CD4-positive, alpha-beta T cell (primary cell): ENCODE measurements around the gene HDAC4. TPM values are rescaled to one million over a fixed set of nuclear protein-coding genes. Genes with fewer than 3 reads are reported as not detected.

Experiments
- ATAC-seq: fragments of 200-7000 bp; cut with Tn5 transposase; one replicate; pipeline ENCODE4 v1.10.0; 2022; ENCODE audit warnings: mild to moderate bottlenecking; ENCODE audit not compliant: poor library complexity
- CTCF ChIA-PET: fragments of 350-600 bp; sonication (Branson Sonifier 250); formaldehyde crosslinking; loops from one replicate; lab custom pipeline; 2021; ENCODE audit warnings: antibody characterized with exemption, inconsistent platforms; lab: Charles Lee
- POLR2A ChIA-PET: fragments of 350-600 bp; sonication (Branson Sonifier 250); formaldehyde crosslinking; loops from one replicate; lab custom pipeline; 2021; ENCODE audit warnings: antibody characterized with exemption, inconsistent platforms; lab: Charles Lee
- DNase-seq, 14 experiments: peaks; one replicate each; pipeline ENCODE4 v3.0.0-alpha.2; 2013 to 2020; ENCODE audit warnings: mixed read lengths in 2 of 14
- H3K27ac ChIP-seq, 2 donors: one replicate each; pipeline versions ENCODE4 v1.5.1 to v1.7.0; 2013; ENCODE audit warnings: low read length in 2 of 2, low read depth in 1 of 2, mild to moderate bottlenecking in 1 of 2
- H3K27me3 ChIP-seq, 2 experiments: 1 replicate in 1 of 2; 2 replicates in 1 of 2; pipeline versions ENCODE4 v1.6.1 to v1.7.0; 2013; ENCODE audit warnings: low read length in 2 of 2, control low read depth in 1 of 2, mild to moderate bottlenecking in 1 of 2, moderate library complexity in 1 of 2; ENCODE audit not compliant: insufficient read depth in 2 of 2, control insufficient read depth in 1 of 2
- H3K36me3 ChIP-seq: one replicate; pipeline ENCODE4 v1.6.1; 2013; ENCODE audit warnings: low read length, control low read depth; ENCODE audit not compliant: insufficient read depth
- H3K4me1 ChIP-seq: one replicate; pipeline ENCODE4 v1.6.1; 2013; ENCODE audit warnings: low read length, control low read depth; ENCODE audit not compliant: insufficient read depth
- H3K4me3 ChIP-seq: one replicate; pipeline ENCODE4 v1.5.1; 2013; ENCODE audit warnings: mild to moderate bottlenecking, low read length, moderate library complexity
- H3K9me3 ChIP-seq, 2 experiments: 1 replicate in 1 of 2; 2 replicates in 1 of 2; pipeline versions ENCODE4 v1.6.1 to v1.7.0; 2013; ENCODE audit warnings: low read length in 2 of 2, mild to moderate bottlenecking in 2 of 2, control low read depth in 1 of 2, moderate library complexity in 1 of 2; ENCODE audit not compliant: control insufficient read depth in 1 of 2, insufficient read depth in 1 of 2
- H3K27ac Mint-ChIP-seq: one replicate; pipeline ENCODE4 v1.8.0; 2020; ENCODE audit warnings: mixed read lengths
- H3K27me3 Mint-ChIP-seq: one replicate; pipeline ENCODE4 v1.8.0; 2021; ENCODE audit warnings: mixed read lengths
- H3K36me3 Mint-ChIP-seq: one replicate; pipeline ENCODE4 v1.8.0; 2021; ENCODE audit warnings: low read depth, mixed read lengths
- H3K4me1 Mint-ChIP-seq: one replicate; pipeline ENCODE4 v1.8.0; 2021; ENCODE audit warnings: low read depth, mixed read lengths
- H3K4me3 Mint-ChIP-seq: one replicate; pipeline ENCODE4 v1.8.0; 2020; ENCODE audit warnings: mild to moderate bottlenecking, mixed read lengths
- H3K9me3 Mint-ChIP-seq: one replicate; pipeline ENCODE4 v1.8.0; 2020; ENCODE audit warnings: mixed read lengths
- intact Hi-C, 2 experiments: fragments of 100-400 bp; cut with DNase I in 1 of 2; cut with micrococcal nuclease in 1 of 2; formaldehyde crosslinking; loops; one replicate each; pipeline versions ENCODE4 v1.15.1 to v1.9.0; 2023 to 2025; cut with DNase I, micrococcal nuclease
- total RNA-seq, 174 experiments: library from RNA in 2 of 174; stranded (reverse) in 2 of 174; gene quantifications; one replicate each; pipeline ENCODE4 v1.2.3 and lab custom pipeline; 2021 to 2026
- TF ChIP-seq, protein P1 (sequence below): fragments of 200-600 bp; IDR thresholded peaks from one replicate; pipeline ENCODE4 v1.8.0; 2022; ENCODE audit warnings: antibody characterized with exemption, mild to moderate bottlenecking

The HDAC4 gene
- total RNA-seq, 2 experiments from 2014 or later = 45.3 to 49.2 TPM

GRCh38 chr2:239341840-239342239 is 59.0 kb downstream of the HDAC4 start:
- intact Hi-C loops = no loop called here
- ChIA-PET POLR2A (no interaction called here), CTCF (interaction anchor here (0.6 kb wide), 2 partner anchors 16 to 43 kb away, joined by 3 to 5 read pairs; no protein-coding TSS in a partner anchor)
- Histone ChIP-seq H3K27me3 (no peaks in the 10 kb centered on the region), H3K27ac (no peak overlapping the region), H3K4me3 (no peak overlapping the region), H3K36me3 (no peaks in the 10 kb centered on the region), H3K4me1 (peaks cover 25% of the 10 kb centered on the region), H3K9me3 (no peaks in the 10 kb centered on the region)
- ATAC-seq = no peak
- Mint-ChIP-seq H3K4me1 (peaks cover 36% of the 10 kb centered on the region), H3K4me3 (no peak overlapping the region), H3K9me3 (no peaks in the 10 kb centered on the region), H3K27me3 (no peaks in the 10 kb centered on the region), H3K36me3 (peaks cover 9% of the 10 kb centered on the region), H3K27ac (no peak overlapping the region)
- TF ChIP-seq, protein P1, sequence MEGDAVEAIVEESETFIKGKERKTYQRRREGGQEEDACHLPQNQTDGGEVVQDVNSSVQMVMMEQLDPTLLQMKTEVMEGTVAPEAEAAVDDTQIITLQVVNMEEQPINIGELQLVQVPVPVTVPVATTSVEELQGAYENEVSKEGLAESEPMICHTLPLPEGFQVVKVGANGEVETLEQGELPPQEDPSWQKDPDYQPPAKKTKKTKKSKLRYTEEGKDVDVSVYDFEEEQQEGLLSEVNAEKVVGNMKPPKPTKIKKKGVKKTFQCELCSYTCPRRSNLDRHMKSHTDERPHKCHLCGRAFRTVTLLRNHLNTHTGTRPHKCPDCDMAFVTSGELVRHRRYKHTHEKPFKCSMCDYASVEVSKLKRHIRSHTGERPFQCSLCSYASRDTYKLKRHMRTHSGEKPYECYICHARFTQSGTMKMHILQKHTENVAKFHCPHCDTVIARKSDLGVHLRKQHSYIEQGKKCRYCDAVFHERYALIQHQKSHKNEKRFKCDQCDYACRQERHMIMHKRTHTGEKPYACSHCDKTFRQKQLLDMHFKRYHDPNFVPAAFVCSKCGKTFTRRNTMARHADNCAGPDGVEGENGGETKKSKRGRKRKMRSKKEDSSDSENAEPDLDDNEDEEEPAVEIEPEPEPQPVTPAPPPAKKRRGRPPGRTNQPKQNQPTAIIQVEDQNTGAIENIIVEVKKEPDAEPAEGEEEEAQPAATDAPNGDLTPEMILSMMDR = no peak
- no peak for DNase-seq

- no peak for DNase-seq
- intact Hi-C loops = no loop called here
- Mint-ChIP-seq H3K9me3 (no peaks in the 10 kb centered on the region), H3K4me1 (peaks cover 42% of the 10 kb centered on the region), H3K27ac (no peak overlapping the region), H3K4me3 (no peak overlapping the region), H3K36me3 (peaks cover 9% of the 10 kb centered on the region), H3K27me3 (no peaks in the 10 kb centered on the region)
- Histone ChIP-seq H3K9me3 (no peaks in the 10 kb centered on the region), H3K4me1 (peaks cover 25% of the 10 kb centered on the region), H3K27ac (no peak overlapping the region), H3K36me3 (no peaks in the 10 kb centered on the region), H3K27me3 (no peaks in the 10 kb centered on the region), H3K4me3 (no peak overlapping the region)
- TF ChIP-seq, protein P1 = no peak
- ATAC-seq = no peak
- ChIA-PET CTCF (interaction anchor here (0.6 kb wide), 1 partner anchor 42 kb away, joined by 3 read pairs; no protein-coding TSS in a partner anchor), POLR2A (no interaction called here)
Measured at GRCh38 chr2:239341146-239341732, 59.6 kb downstream of the HDAC4 start.

DNA sequence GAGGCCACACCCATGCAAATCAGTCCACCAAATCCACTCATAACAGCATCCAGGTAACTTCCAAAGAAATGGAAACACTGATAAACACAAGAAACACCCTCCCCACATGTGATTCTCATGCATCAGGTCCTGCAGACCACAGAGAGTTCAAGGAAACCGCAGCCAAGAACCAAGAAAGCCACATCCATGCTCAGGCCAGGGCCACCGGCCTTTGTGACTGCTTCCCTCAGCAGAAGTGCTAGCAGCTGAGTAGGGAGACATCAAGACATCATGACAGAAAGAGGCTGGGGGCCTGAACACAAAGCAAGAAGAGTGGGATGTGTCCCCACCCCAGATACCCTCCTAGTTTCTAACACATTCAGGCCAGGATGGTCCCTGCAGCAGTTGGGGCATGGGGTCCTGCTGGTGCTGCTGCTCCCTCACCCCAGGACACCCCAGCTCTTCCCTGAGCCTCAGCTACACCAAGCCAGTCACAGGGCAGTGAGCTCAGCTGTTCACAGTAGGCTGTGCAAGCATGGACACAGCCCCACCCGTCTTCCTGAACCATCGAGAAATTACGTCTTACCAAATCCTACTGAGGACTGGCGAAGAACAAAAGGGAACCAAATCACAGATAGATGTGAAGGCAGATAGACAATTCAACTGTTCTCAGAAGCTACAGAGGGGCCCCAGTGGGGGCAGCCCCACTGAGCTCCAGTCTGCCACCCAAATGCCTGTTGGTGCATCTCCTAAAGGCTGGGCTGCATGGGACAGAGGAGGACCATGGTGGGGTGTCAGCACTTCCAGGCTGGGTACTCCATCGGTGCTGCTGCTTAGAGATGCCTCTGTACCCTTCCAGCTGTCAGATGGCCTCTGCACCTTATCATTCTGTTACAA is 60.9 kb downstream of the HDAC4 start:
- Histone ChIP-seq H3K27ac (no peak overlapping the region), H3K4me3 (no peak overlapping the region), H3K36me3 (no peaks in the 10 kb centered on the region), H3K9me3 (no peaks in the 10 kb centered on the region), H3K4me1 (peaks cover 20% of the 10 kb centered on the region), H3K27me3 (no peaks in the 10 kb centered on the region)
- intact Hi-C loops = no loop called here
- ATAC-seq = peak; percentile 39
- POLR2A ChIA-PET = interaction anchor here (1.0 to 1.4 kb wide), 4 partner anchors 18 to 45 kb away, joined by 3 to 5 read pairs (median 4); no protein-coding TSS in a partner anchor
- H3K4me3 Mint-ChIP-seq = no peak overlapping the region
- peaks cover 13% of the 10 kb centered on the region for H3K36me3 Mint-ChIP-seq
- CTCF ChIA-PET = interaction anchor here (1.9 kb wide), 1 partner anchor 72 kb away, joined by 6 read pairs; no protein-coding TSS in a partner anchor
- peak in 4 of 14 experiments; percentile 17 to 42 (median 32) for DNase-seq
- TF ChIP-seq, protein P1 = no peak
- H3K4me1 Mint-ChIP-seq = peaks cover 52% of the 10 kb centered on the region
- no peaks in the 10 kb centered on the region for H3K9me3 Mint-ChIP-seq
- peak overlapping the region; percentile 28 for H3K27ac Mint-ChIP-seq
- H3K27me3 Mint-ChIP-seq = no peaks in the 10 kb centered on the region
